Esophagus mucosa (tissue), 1 donor: Measurements from ENCODE around the gene WIPF2. TPM values are rescaled to one million over a fixed set of nuclear protein-coding genes. Genes with fewer than 3 reads are reported as not detected.
"Not testable (repeated sequence)": the region's sequence is repeated elsewhere in the genome, so short reads cannot be mapped to it uniquely, and the experiment has no call there.

ENCODE experiments used
- ATAC-seq: fragments of 200-7000 bp; cut with Tn5 transposase; one replicate; pipeline ENCODE4 v1.9.1; 2020
- total RNA-seq: library from RNA; stranded (reverse); gene quantifications from one replicate; pipeline ENCODE4 v1.2.4, GENCODE V29; 2023
- donor health status: DM: yes; HTN: yes; CAD: no.

WIPF2 gene
- total RNA-seq, 1 donor from 2014 or later: 27.2 TPM

DNA sequence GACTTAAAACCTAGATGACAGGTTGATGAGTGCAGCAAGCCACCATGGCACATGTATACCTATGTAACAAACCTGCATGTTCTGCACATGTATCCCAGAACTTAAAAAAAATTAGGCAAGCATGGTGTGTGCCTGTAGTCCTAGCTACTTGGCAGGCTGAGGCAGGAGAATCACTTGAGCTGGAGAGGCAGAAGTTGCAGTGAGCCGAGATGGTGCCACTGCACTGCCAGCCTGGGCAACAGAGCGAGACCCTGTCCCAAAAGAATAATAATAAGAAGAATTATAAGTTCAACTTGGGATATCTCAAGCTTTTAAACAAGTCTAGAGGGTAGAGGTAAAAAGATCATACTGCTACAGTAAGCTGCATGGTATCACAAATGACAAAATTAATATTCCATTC is 78.4 kb downstream of the WIPF2 start:
- ATAC-seq: no peak

DNA sequence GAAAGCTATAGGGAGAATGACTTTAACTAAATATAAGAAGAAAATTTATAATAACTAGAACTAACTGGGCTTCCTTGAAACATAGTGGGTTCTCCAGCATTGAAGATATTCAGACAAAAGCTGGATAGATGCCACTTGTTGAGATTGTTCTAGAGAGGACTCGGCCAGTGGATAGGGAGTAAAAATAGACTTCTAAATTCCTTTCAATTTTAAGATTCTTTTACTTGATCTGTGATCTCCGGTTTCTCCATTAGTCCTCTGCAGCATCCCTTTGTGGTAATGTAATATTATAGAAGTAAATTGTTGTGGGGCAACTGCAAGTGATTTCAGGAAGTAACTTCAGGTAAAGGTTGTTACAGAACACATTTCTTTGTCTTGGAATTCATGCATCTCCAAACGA is 79.6 kb downstream of the WIPF2 start:
- ATAC-seq: no peak

DNA sequence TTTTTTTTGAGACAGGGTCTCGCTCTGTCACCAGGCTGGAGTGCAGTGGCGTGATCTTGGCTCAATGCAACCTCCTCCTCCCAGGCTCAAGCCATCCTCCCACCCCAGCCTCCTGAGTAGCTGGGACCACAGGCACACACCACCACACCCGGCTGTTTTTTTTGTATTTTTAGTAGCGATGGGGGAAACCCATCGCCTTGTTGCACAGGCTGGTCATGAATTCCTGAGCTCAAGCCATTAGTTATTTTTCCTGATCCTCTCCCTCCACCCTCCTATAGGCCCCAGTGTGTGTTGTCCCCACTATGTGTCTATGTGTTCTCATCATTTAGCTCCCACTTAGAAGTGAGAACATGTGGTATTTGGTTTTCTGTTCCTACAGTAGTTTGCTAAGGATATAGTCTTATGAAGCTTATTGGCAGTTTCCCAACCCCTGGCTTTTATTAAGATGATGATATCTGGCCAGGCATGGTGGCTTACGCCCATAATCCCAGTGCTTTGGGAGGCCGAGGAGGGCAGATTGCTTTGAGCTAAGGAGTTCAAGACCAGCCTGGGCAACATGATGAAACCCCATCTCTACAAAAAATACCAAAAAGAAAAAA is 80.2 kb downstream of the WIPF2 start:
- not testable (repeated sequence) for ATAC-seq

DNA sequence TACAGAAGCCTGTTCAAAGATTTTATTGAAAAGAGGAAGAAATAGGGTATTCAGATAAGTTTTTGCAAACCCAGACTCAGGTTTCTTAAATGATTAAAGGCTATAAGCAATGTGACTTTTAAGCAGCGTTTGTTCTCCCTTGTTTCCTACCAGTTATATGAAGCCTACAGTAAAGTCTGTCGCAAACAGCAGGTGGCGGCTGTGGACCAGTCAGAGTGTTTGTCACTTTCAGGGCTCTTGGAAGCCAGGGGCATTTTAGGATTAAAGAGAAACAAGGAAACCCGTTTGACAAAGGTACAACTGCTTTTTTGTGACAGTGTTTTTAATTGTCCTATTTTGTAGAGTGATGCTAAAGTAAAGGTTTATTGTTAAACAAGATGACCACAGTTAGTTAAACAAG is 82.2 kb downstream of the WIPF2 start:
- no peak for ATAC-seq

DNA sequence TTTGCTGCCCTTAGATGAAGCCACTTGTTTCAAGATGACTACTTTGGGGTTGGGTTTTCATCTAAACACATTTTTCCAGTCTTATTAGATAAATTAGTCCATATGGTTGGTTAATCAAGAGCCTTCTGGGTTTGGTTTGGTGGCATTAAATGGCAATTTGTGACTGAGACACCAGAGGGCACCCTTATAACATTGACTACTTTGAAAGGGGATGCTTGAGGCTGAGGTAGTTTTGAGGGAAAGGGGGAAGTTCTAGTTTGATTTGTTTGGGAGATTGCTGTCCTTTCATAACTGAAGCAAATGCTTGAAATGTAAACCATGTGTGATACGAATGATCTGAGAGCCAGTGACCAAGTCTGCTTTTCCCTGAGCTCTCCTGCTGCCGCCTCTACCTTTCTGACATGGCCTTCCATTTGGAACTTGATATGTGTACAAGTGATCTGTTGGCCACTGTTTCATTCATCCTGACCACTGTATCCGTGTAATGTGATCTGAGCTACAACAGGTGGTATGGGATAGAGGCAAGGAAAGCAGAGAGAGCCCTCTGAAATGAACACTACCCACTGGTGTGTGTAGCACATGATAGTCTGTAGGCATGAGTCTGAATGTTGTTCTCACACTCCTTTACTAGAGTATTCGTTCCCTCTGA is 84.0 kb downstream of the WIPF2 start:
- peak; percentile 44 for ATAC-seq

DNA sequence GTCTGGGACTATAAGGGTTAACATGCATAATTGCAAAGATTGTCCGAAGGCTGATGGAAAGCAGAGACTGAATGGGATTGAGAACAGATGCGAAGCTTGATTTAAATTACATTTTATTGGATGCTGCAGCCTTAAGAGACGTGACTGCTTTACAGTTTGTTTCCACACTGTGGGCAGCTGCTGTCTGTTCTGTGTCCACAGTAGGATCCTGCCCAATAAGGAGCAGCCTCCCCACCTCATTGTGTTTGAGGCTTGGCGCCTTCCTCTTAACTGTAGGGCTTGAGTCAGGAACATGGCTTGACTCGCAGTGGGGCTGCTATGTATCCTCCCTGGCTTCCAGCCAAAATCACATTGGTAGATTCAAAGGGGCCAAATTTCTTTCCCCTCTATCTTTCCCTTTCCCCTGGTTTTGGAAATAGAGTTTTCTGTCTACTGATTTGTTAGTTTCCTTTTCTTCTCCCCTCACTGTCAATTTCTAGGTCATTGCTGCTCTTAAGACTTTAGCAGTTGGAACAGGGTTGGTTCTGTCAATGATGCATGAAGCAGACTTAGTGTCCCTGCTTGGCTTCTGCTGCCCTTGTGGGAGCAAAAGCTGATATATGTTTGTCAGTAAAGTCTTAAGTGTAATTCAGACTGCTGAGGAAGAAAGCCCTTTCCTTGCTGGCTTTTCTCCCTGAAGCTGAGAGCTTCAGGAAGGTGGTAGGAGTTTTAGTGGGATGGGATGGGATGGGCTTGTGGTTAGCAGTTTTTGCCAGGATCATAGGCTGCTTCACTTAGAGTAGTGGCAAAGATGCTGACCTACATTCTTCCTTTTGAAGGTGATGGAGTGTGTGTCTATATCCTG is 84.8 kb downstream of the WIPF2 start:
- peak; percentile 37 for ATAC-seq

DNA sequence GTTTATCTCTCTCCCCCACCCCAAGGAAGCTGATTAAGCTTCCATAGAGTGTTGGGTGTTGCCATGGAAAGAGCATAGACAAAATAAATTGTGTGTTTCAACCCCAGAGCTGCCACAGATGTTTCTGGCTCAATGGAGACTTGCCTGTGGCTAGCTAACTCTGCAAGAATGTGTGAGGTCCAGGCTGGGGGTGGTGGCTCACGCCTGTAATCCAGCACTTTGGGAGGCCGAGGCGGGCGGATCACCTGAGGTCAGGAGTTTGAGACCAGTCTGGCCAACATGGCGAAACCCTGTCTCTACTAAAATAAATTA is 85.4 kb downstream of the WIPF2 start:
- not testable (repeated sequence) for ATAC-seq

DNA sequence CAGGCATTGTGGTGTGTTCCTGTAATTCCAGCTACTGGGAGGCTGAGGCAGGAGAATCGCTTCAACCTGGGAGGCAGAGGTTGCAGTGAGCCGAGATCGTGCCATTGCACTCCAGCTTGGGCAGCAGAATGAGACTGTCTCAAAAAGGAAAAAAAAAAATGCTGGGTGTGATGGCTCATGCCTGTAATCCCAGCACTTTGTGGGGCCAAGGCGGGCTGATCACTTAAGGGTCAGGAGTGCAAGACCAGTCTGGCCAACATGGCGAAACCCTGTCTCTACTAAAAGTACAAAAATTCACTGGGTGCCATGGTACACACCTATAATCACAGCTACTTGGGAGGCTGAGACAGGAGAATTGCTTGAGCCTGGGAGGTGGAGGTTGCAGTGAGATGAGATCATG is 85.8 kb downstream of the WIPF2 start:
- not testable (repeated sequence) for ATAC-seq

DNA sequence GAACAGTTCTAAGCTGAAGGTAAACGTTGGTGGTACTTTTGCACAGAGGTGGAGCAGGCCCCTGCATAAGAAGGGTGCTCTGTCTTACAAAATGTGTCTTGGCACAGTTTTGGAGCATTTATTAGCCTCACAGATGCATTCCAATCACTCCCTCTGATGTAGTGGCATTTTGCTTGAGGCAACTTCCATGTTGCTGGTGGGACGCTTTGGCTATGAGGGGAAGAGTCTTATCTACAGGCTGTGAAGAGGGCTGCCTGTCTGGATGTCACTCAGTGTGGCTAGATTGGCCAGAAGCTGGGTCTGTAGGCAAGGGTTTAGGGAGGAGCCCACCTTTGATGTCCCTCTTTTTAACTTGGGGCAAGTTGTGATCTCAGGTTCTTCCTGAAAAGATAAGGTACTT is 87.3 kb downstream of the WIPF2 start:
- no peak for ATAC-seq

DNA sequence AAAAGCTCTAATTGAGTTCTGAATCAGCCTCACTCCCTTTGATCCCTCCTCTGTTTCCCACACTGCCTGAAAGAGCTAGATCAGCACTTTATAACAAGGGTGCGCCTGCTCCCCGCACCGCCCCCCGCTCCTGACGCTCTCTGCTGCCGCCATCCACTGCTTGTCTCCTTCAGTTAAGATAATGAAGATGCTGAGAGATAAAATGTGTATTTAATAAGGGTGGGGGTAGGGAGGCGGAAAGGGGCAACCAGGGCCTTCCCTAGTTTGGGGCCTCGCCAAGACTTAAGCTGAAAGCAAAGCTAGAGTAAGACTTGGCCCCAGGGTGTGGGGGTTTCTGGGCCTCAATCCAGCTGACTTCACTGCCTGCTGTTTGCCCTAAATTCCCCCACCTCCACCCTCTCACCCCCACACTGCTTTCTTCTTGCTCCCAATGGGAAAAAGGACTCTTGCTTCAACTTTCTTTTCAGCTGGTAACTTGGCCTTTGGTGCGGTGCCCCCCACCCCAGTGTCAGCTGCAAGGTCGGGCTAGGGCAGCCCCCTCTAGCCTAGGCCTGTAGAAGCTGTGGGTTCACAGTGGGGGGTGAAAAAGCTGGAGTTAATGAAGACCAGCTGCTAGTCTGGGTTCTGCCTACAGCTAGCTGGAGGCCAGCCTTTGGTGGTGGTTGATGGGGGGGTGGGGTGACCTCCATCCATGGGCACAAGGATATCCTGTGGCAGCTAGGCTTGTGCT is 88.1 kb downstream of the WIPF2 start:
- peak; percentile 64 for ATAC-seq

DNA sequence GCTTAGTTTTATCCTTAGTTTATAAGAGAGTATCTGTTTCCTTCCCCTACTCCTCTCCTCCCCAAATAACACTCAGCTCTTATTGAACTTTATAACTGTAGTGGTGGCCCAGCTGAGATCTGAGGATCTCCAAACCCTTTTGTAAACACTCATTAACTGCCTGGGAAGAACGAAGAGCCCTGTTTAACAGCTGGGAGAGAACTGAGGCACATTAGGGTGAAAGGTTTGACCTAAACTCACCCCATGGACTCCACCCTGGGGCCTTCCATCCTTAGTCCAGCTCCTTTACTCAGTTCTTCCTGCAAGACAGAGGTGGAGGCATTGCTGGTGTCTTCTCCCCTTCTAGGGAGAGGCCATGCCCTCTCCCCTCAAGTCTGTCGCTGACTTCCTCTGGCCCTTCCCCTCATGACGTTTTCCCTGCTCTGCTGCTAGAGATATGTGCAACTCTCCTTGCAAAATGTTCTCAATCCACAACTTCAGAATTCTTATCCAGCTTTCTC is 88.7 kb downstream of the WIPF2 start:
- ATAC-seq: no peak

DNA sequence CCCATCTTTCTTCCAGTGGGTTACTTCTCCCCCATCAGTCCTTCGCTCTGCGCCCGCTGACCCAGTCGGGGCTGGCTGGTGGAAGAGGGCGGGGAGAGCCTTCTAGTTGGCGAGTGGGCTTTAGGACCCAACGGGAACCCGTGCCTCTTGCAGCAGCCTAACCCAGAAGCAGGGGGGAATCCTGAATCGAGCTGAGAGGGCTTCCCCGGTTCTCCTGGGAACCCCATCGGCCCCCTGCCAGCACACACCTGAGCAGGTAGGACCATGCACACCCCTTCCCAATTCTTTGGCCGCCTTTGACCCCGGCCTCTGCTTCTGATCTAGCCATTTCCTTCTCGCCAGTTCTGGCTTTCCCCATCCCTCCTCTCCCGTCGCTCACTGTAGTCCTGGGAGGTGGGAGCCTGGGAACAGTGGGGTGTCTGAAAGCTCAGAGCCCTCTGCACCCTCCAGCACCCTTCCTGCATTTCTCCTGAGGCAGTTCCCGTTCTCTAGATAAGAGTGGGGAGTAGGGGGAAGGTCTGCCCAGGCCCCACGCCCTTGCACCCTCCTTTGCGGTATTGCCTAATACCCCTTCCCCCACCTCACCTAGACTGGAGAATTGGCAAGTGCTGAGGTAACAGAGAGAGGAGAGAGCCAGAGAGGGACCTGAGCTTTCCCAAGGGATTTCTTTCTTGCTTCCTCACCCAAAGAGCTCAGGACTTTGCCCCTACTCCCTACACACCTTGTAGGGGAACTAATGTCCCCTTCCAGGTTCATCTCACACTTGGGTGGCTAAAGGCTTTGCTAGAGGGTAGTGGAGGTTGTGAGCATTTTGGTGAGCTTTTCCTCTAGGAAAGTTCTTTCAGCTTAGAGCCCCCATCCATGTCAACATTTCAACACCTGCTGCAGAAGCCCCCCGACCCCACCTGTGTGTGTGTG is 90.2 kb downstream of the WIPF2 start, which contains the start of gene RARA:
RARA (plus strand) TSS at position 150 of the 918 bp plus-strand sequence. CDS start 22,039 bp downstream, outside the sequence.
- ATAC-seq: no peak

DNA sequence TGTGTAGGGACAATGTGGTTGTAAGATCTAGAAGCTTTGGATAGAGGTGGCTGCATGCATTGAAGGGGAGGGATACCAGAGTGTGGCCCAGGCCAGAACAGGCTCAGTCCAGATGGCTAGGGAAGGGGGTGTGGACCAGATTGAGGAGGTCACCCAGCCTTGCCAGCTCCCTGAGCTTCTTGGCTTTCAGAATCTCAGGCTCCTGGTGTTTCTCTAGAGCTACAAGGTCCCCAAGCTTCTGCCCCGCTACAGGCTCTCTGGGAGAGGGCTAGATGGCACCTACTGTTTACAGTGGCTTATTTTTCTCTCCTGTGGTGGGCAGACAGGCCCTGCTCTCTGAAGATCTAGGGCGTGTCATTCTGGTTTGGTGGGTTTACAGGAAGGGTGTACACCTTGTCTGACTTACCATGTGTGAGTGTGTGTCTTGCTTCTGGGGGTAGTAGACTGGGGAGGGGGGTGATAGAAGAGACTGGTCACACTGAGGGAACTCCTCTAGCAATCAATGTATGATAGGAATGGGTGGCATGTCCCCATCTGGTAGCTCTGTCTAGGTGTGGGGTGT is 90.9 kb downstream of the WIPF2 start:
- no peak for ATAC-seq

DNA sequence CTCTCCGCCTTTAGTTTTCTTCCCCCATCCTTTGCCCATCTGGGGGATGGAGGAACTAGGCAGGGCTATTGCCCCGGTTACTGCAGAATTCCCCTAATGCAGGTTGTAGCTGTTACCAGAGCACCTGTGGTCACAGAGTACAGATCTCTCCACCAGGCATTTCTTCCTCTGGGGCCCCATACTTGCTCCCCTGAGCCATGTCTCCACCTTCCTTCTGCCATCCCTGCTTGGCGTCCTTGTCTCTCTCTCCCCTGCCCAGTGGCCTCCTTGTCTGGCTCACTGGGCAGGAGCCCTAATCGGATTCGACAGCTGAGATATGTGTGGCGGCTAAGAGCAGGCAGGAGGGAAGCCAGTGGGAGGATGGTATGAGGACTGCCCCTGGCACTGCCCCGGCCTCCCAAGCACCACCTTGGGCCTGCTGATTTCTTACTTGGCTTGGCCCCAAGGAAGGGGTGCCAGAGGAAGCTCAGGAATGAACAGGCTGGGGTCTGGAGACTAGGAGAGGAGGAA is 91.8 kb downstream of the WIPF2 start:
- no peak for ATAC-seq

DNA sequence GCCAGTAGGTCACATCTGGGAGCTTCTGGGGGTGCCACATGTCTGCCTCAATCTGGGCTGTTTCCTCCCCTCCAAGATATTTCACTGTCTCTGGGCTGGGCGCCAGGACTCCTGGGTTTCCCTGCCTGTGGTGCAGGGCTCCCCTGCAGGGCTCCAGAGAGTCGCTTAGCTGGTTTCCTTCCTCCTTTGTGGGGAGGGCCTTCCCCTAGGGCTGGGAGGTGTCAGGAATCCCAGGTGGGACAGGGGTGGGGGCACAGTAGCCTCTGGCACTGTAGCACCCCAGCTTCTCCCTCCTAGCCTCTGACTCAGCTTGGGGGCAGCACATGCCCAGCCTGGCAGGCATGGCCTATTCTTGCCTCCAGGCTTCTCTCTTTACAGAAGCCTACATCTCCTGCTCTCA is 92.5 kb downstream of the WIPF2 start:
- ATAC-seq: peak; percentile 22

DNA sequence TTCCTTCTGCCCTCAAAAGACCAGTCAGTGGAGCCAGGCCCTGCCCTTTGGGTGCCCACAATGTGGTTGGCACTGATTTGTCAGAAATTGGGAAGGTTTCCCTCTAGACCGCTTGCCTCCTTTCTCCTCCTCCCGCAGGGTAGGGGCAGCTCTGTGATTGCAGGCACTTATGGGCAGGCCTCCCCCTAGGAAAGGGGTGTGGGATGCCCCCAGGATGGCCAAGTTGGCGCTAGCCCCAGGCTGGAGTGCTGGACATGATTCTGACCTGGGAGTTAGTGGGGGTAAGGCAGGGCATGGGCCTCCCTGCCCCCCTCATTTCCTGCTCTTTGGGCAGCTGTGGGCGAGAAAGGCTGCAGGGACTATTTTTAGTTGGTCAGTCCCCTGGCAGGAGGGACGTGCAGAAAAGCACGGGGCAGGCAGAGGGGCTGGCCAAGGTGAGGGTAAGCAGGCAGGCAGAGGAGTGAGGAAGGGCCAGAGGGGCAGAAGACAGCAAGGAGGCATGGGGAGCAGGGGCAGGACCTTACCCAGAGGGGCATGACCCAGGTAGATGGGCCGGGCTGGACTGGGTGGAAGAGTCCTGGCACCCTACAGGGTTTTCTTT is 93.1 kb downstream of the WIPF2 start:
- no peak for ATAC-seq

DNA sequence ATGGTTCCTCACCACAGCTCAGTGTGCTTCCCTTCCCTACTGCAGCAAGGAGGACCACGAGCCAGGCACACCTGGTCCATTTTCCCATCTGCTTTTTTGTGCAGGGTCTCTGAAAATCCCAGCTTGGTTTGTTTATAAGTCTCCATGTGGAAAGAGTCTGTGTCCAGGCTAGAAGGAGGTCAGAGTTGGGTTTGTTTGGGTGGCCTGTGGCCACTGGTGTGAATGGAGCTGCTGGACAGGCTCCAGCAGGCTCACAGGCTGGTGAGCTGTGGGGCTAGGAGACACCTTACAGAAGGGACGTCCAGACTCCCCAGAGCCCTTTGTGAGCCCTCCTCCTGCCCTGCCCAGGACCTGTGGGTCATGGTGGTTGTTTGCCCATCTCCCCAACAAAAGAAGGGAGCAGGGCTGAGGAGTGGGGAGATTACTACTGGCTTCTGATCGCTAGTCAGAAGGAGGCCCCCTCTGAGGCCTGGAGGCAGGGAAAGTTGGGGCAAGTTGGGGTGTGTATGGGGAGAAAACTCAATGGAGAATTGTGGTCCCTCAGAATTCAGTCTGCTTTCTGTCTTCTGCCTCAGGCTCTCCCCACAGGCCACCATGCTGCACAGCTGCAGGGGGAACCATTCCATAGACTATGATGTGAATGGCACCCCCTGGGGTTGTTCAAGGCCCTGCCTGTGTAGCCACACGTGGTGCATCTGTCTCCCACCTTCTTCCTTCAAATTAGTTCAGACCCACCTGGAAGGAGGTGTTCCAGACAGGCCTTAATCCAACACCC is 94.0 kb downstream of the WIPF2 start:
- ATAC-seq: no peak

DNA sequence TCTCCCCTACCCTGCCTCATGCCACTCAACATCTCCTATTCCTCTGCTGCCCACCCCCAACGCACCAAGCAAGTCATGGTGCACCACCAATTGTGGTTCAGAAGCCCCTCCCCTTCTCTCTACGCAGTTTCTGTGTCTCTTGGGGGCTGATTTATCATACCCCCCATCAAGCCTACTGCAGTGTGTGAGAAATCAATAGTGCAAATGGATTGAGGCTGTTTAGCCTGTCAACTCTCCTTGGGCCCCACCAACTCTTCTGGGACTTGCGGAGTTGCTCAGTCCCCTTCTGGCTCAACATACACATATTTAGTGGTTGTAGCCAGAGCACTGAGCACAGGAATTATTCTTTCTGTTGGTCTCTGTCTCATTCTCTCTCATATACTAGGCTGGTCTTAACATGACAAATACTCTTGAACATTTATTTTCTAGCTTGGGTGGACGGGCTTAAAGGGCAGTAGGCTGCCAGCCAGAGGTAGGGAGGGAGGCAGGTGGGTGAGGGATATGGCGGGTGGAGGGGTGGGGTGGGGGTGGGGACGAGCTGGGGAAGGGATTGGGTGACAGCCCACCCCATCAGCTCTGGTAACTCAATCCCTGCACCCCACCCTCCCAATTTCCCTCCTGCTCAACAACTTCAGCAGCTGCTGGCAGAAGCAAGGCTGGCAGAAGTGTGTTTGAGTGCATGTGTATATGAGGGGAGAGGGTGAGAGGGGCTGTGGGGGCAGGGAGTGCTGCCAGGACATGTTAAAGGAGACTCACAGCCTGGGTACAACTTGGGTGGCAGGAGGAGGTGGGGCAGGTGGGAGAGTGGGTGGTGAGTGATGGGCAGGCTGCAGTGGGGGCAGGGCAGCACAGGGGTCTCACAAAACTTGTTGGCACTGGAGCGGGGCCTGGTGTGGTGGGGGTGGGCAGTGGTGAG is 94.8 kb downstream of the WIPF2 start:
- no peak for ATAC-seq

DNA sequence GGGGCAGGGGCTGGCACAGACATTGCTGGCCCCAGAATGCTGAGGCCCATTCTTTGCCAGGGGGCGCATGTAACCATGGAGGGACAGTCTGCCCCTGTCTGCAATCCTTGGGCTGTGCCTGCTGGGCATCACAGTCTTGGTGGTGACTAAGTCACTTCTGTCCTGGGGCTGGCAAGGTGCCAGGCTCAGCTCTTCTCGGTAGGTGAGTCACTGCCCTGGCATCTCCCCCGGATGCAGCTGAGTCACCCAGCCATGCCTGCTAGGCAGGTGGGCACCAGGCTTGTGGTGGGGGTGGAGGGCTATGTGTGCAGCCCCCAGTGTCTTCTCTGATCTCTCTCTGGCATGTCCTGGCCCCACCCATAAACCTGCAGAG is 95.5 kb downstream of the WIPF2 start:
- ATAC-seq: peak; percentile 60
